ENCODE measurements around the gene IFNLR1. TPM values are rescaled to one million over a fixed set of nuclear protein-coding genes. Genes with fewer than 3 reads are reported as not detected.

Gene IFNLR1
- total RNA-seq, 1 donor from 2014 or later: 3.7 TPM

GRCh38 chr1:24111262-24111995 lies 75.7 kb downstream of the IFNLR1 start:
- ATAC-seq (peak; percentile 15), DNase-seq (peak; percentile 60)
- intact Hi-C loops (cut with micrococcal nuclease): no loop called here

GRCh38 chr1:24110642-24111261 lies 76.3 kb downstream of the IFNLR1 start:
- DNase-seq (peak; percentile 92), ATAC-seq (peak; percentile 76)
- intact Hi-C loops (cut with micrococcal nuclease): no loop called here

GRCh38 chr1:24109686-24110475 lies 77.2 kb downstream of the IFNLR1 start:
- DNase-seq: no peak
- intact Hi-C loops (cut with micrococcal nuclease): no loop called here
- ATAC-seq: no peak

- ATAC-seq (no peak), DNase-seq (no peak)
- intact Hi-C loops (cut with micrococcal nuclease): no loop called here
These were observed 78.0 kb downstream of the IFNLR1 start for GRCh38 chr1:24109166-24109483.

- no peak for ATAC-seq
- no peak for DNase-seq
- intact Hi-C loops (cut with micrococcal nuclease): no loop called here
These were observed 78.5 kb downstream of the IFNLR1 start for GRCh38 chr1:24108334-24109165.

GRCh38 chr1:24107462-24108138 lies 79.5 kb downstream of the IFNLR1 start:
- DNase-seq (no peak), ATAC-seq (no peak)
- intact Hi-C loops (cut with micrococcal nuclease): no loop called here

- DNase-seq (no peak), ATAC-seq (no peak)
- intact Hi-C loops (cut with micrococcal nuclease): no loop called here
These were observed 81.5 kb downstream of the IFNLR1 start for GRCh38 chr1:24105368-24106160.

- no peak for DNase-seq
These were observed 82.2 kb downstream of the IFNLR1 start for GRCh38 chr1:24104854-24105253.

More at GRCh38 chr1:24104854-24105253, 82.2 kb downstream of the IFNLR1 start:
- intact Hi-C loops (cut with micrococcal nuclease): no loop called here
- ATAC-seq: no peak

Other genes starting within 250 kb of the IFNLR1 start
- 81.9 TPM for gene PNRC2, start 227.5 kb downstream of the IFNLR1 start, total RNA-seq
- gene SRSF10, start 207.0 kb downstream of the IFNLR1 start, total RNA-seq: 57.6 TPM
- gene MYOM3, start 75.2 kb downstream of the IFNLR1 start, total RNA-seq: 409 TPM
- gene IL22RA1, start 44.1 kb downstream of the IFNLR1 start, total RNA-seq: 0.22 TPM
- not detected for gene GRHL3, start 132.1 kb upstream of the IFNLR1 start, total RNA-seq
- gene STPG1, start 226.5 kb upstream of the IFNLR1 start, total RNA-seq: 4.9 TPM
- gene NIPAL3, start 228.5 kb upstream of the IFNLR1 start, total RNA-seq: 34.6 TPM

Measured in left ventricle myocardium superior (tissue), 1 donor.